ENCODE results near the gene AOC2.

The AOC2 gene

GRCh38 chr17:42844271-42844670, at the start of gene AOC2:
Gene AOC2, plus strand, starts transcription at chr17:42844580. Its CDS starts 47 bp downstream, at chr17:42844627.
- DNase-seq: no peak

GRCh38 chr17:42795061-42795460, 49.3 kb upstream of the AOC2 start:
- no peak for DNase-seq

- DNase-seq: no peak
Measured at GRCh38 chr17:42795465-42795864, 48.9 kb upstream of the AOC2 start.

GRCh38 chr17:42796066-42796758, 48.2 kb upstream of the AOC2 start:
- DNase-seq: no peak

- no peak for DNase-seq
Measured at GRCh38 chr17:42797067-42798007, 47.0 kb upstream of the AOC2 start.

GRCh38 chr17:42798011-42798382, 46.4 kb upstream of the AOC2 start:
- DNase-seq: no peak

GRCh38 chr17:42798383-42799380, 45.7 kb upstream of the AOC2 start, which contains the start of the genes CNTD1 and COA3:
Gene CNTD1, plus strand, starts transcription at chr17:42798861. Its CDS starts 207 bp downstream, at chr17:42799068.
Gene COA3, minus strand, starts transcription at chr17:42798704. Its CDS starts 23 bp downstream, at chr17:42798681.
- DNase-seq: peak; percentile 78 to 87

GRCh38 chr17:42803074-42803883, 41.1 kb upstream of the AOC2 start:
- DNase-seq: no peak

- DNase-seq: no peak
Measured at GRCh38 chr17:42804918-42805367, 39.4 kb upstream of the AOC2 start.

- no peak for DNase-seq
Measured at GRCh38 chr17:42806249-42806648, 38.1 kb upstream of the AOC2 start.

GRCh38 chr17:42809250-42809649, 35.1 kb upstream of the AOC2 start:
- no peak for DNase-seq

GRCh38 chr17:42814633-42815399, 29.6 kb upstream of the AOC2 start:
- no peak for DNase-seq

GRCh38 chr17:42817866-42818265, 26.5 kb upstream of the AOC2 start:
- DNase-seq: no peak

GRCh38 chr17:42818379-42818778, 26.0 kb upstream of the AOC2 start:
- DNase-seq: no peak

- peak; percentile 65 to 73 for DNase-seq
Measured at GRCh38 chr17:42819939-42820535, 24.3 kb upstream of the AOC2 start.

- DNase-seq: no peak
Measured at GRCh38 chr17:42821176-42821575, 23.2 kb upstream of the AOC2 start.

- no peak for DNase-seq
Measured at GRCh38 chr17:42827472-42827871, 16.9 kb upstream of the AOC2 start.

GRCh38 chr17:42830971-42831370, 13.4 kb upstream of the AOC2 start:
- no peak for DNase-seq

- DNase-seq: no peak
Measured at GRCh38 chr17:42832213-42832933, 12.0 kb upstream of the AOC2 start.

All from NCI-H524 (cell line).